Omental fat pad (tissue), 4 donors: ENCODE data around the gene SMIM11. TPM values are rescaled to one million over a fixed set of nuclear protein-coding genes. Genes with fewer than 3 reads are reported as not detected.

Experiments used
- ATAC-seq: fragments of 150-250 bp; one replicate; pipeline ENCODE4 v1.9.1; 2016; ENCODE audit warnings: mild to moderate bottlenecking, moderate library complexity; ENCODE audit not compliant: low FRiP score
- DNase-seq: peaks from one replicate; pipeline ENCODE4 v3.0.0-alpha.2; 2019; ENCODE audit warnings: low spot score
- CTCF ChIP-seq, 3 donors: fragments of 450-650 bp; IDR thresholded peaks; one replicate each; pipeline ENCODE4 v1.5.1; 2016 to 2017; ENCODE audit warnings: antibody characterized with exemption in 3 of 3, mild to moderate bottlenecking in 3 of 3, moderate library complexity in 2 of 3
- total RNA-seq, 4 donors: library from RNA; depleted of rRNA; stranded (reverse); fragments of >200 nt; gene quantifications; one replicate each; pipeline ENCODE4 v1.1.0, GENCODE V29; 2016

SMIM11 gene
- total RNA-seq, 4 donors from 2014 or later: 4.4 to 12.1 (median 4.9) TPM

GRCh38 chr21:34354836-34355235 is 20.5 kb upstream of the SMIM11 start:
- ATAC-seq (no peak), DNase-seq (no peak)
- TF ChIP-seq CTCF (IDR thresholded peaks at IDR 0.05): no peak

- no peak for TF ChIP-seq CTCF (IDR thresholded peaks at IDR 0.05)
- no peak for ATAC-seq
- no peak for DNase-seq
Observed at GRCh38 chr21:34355570-34355969, 19.7 kb upstream of the SMIM11 start.

GRCh38 chr21:34357889-34358288 is 17.4 kb upstream of the SMIM11 start:
- DNase-seq (no peak), ATAC-seq (no peak)
- no peak for TF ChIP-seq CTCF (IDR thresholded peaks at IDR 0.05)

GRCh38 chr21:34358866-34359265 is 16.4 kb upstream of the SMIM11 start:
- no peak for TF ChIP-seq CTCF (IDR thresholded peaks at IDR 0.05)
- DNase-seq: no peak
- no peak for ATAC-seq

- no peak for ATAC-seq
- no peak for TF ChIP-seq CTCF (IDR thresholded peaks at IDR 0.05)
- DNase-seq: no peak
Observed at GRCh38 chr21:34360488-34361241, 14.6 kb upstream of the SMIM11 start.

GRCh38 chr21:34362136-34362444 is 13.2 kb upstream of the SMIM11 start:
- TF ChIP-seq CTCF (IDR thresholded peaks at IDR 0.05): no peak
- DNase-seq: no peak
- no peak for ATAC-seq

GRCh38 chr21:34362670-34363069 is 12.6 kb upstream of the SMIM11 start:
- ATAC-seq (no peak), DNase-seq (no peak)
- TF ChIP-seq CTCF (IDR thresholded peaks at IDR 0.05): no peak
